Gastrocnemius medialis (tissue), 4 donors: ENCODE results near the gene RERE. TPM values are rescaled to one million over a fixed set of nuclear protein-coding genes. Genes with fewer than 3 reads are reported as not detected.
A peak's percentile ranks its signal among the peaks of the same experiment; 100 is the strongest.

Experiments used
- ATAC-seq, 2 donors: fragments of 150-250 bp; one replicate each; pipeline ENCODE4 v1.9.1; 2016
- DNase-seq, 2 donors: peaks; one replicate each; pipeline ENCODE4 v3.0.0-alpha.2; 2019
- H3K27ac ChIP-seq, 4 donors: fragments of 200-600 bp; sonication (generic); 1 replicate in 1 of 4; 2 replicates in 3 of 4; pipeline ENCODE4 v1.5.1; 2016 to 2018; ENCODE audit warnings: mild to moderate bottlenecking in 2 of 4, moderate library complexity in 1 of 4
- H3K27me3 ChIP-seq, 3 donors: fragments of 200-600 bp; sonication (generic) in 2 of 3; 1 replicate in 1 of 3; 2 replicates in 2 of 3; pipeline versions ENCODE4 v1.5.1 to v1.6.0; 2016 to 2019; ENCODE audit warnings: mild to moderate bottlenecking in 1 of 3, moderate library complexity in 1 of 3
- H3K36me3 ChIP-seq, 2 donors: fragments of 200-600 bp; sonication (generic) in 1 of 2; one replicate each; pipeline ENCODE4 v1.5.1; 2017 to 2018
- H3K4me1 ChIP-seq, 2 donors: fragments of 200-600 bp; sonication (generic) in 1 of 2; one replicate each; pipeline ENCODE4 v1.5.1; 2016 to 2017; ENCODE audit warnings: mild to moderate bottlenecking in 2 of 2
- H3K4me3 ChIP-seq, 4 donors: fragments of 200-600 bp; sonication (generic) in 3 of 4; 1 replicate in 1 of 4; 2 replicates in 3 of 4; pipeline ENCODE4 v1.5.1; 2016 to 2019; ENCODE audit warnings: mild to moderate bottlenecking in 2 of 4
- H3K9me3 ChIP-seq, 3 donors: fragments of 200-600 bp; sonication (generic) in 2 of 3; 1 replicate in 1 of 3; 2 replicates in 2 of 3; pipeline ENCODE4 v1.5.1; 2016 to 2019
- POLR2A ChIP-seq, 2 donors: fragments of 450-650 bp; IDR thresholded peaks; one replicate each; pipeline ENCODE4 v1.6.1; 2017; ENCODE audit warnings: antibody characterized with exemption in 2 of 2, mild to moderate bottlenecking in 2 of 2, moderate library complexity in 2 of 2
- in situ Hi-C, 4 donors: fragments of 200-750 bp; cut with MboI; loops; one replicate each; pipeline versions ENCODE4 v1.15.0 to v1.8.0; 2017; ENCODE audit warnings: low sequenced_read_pairs in 4 of 4
- intact Hi-C: fragments of 100-400 bp; cut with DNase I; formaldehyde crosslinking; loops from one replicate; pipeline ENCODE4 v1.15.1; 2023; ENCODE audit warnings: low total_unique reads
- total RNA-seq, 4 donors: library from RNA; depleted of rRNA; stranded (reverse); fragments of >200 nt; gene quantifications; one replicate each; pipeline versions ENCODE4 v1.1.0 to v1.2.3, GENCODE V29; 2016
- TF ChIP-seq, protein P1 (sequence below), 5 experiments: fragments of 450-650 bp in 3 of 5; fragments of 200-600 bp in 2 of 5; sonication (generic) in 2 of 5; IDR thresholded peaks in 4 of 5; conservative IDR thresholded peaks in 1 of 5; 1 replicate in 4 of 5; 2 replicates in 1 of 5; pipeline ENCODE4 v1.5.1; 2016 to 2019; ENCODE audit warnings: antibody characterized with exemption in 5 of 5, mild to moderate bottlenecking in 3 of 5, moderate library complexity in 3 of 5

The RERE gene
- total RNA-seq, 4 donors from 2014 or later: 60.8 to 106 (median 102) TPM

DNA sequence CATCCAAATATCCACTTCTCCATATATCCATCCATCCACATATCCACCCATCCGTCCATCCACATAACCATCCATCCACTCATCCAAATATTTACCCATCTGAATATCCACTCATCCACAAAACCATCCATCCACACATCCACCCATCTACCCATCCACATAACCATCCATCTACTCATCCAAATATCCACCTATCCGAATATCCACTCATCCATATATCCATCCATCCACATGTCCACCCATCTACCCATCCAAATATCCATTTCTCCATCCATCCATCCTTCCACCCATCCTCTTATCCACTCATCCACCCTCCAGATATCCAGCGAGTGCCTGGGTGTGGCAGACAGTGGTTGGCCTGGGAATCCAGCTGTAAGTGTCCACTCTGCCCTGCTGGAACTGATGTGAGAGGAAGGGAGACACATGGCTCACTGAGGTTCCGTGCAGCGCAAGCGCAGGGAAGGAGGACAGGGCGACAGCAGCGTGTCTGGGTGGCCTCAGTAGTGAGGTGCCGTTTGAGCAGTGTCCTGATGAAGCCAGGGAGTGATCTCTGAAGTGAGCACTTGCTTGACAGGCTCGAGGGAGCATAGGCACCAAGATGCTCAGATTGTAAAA, 472.4 kb downstream of the RERE start:
- no peak overlapping the region for H3K4me3 ChIP-seq
- H3K9me3 ChIP-seq: no peaks in the 10 kb centered on the region
- H3K4me1 ChIP-seq: peaks cover 14 to 28% of the 10 kb centered on the region in 2 donors
- no peaks in the 10 kb centered on the region for H3K36me3 ChIP-seq
- DNase-seq (no peak), ATAC-seq (no peak)
- intact Hi-C loops: no loop called here
- in situ Hi-C loops: loop anchor here (10.0 kb wide), 2 partner anchors 360 to 370 kb away; no protein-coding TSS in a partner anchor
- no peaks in the 10 kb centered on the region for H3K27me3 ChIP-seq
- no peak overlapping the region for H3K27ac ChIP-seq
- TF ChIP-seq POLR2A (IDR thresholded peaks at IDR 0.05): no peak
- TF ChIP-seq, protein P1, sequence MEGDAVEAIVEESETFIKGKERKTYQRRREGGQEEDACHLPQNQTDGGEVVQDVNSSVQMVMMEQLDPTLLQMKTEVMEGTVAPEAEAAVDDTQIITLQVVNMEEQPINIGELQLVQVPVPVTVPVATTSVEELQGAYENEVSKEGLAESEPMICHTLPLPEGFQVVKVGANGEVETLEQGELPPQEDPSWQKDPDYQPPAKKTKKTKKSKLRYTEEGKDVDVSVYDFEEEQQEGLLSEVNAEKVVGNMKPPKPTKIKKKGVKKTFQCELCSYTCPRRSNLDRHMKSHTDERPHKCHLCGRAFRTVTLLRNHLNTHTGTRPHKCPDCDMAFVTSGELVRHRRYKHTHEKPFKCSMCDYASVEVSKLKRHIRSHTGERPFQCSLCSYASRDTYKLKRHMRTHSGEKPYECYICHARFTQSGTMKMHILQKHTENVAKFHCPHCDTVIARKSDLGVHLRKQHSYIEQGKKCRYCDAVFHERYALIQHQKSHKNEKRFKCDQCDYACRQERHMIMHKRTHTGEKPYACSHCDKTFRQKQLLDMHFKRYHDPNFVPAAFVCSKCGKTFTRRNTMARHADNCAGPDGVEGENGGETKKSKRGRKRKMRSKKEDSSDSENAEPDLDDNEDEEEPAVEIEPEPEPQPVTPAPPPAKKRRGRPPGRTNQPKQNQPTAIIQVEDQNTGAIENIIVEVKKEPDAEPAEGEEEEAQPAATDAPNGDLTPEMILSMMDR (IDR thresholded peaks at IDR 0.05 in 4 of 5, conservative IDR thresholded peaks at IDR 0.05 in 1 of 5): no peak

DNA sequence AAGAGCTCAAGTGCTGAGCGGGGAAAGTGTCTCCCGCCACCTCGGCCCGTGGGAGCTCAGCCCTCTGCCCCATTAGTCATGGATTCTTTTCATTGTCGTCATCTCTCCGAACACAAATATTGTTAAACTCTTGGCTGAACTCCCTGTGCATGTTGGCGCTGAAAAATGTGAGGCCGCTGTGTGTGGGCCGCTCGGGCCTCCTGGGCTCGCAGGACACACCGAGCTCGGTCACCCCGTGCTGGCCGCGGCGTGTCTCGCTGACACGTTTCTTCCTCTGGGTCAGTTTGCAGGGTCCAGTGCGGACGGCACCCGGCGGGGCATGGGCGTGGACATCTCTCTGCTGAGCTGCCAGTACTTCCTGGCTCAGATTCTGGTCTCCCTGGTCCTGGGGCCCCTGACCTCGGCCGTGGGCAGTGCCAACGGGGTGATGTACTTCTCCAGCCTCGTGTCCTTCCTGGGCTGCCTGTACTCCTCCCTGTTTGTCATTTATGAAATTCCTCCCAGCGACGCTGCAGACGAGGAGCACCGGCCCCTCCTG, 473.9 kb downstream of the RERE start:
- Histone ChIP-seq H3K9me3 (no peaks in the 10 kb centered on the region), H3K27me3 (no peaks in the 10 kb centered on the region), H3K27ac (peak overlapping the region; percentile 46 to 72 (median 55)), H3K4me1 (peaks cover 9 to 14% of the 10 kb centered on the region in 2 donors), H3K36me3 (no peaks in the 10 kb centered on the region), H3K4me3 (peak overlapping the region in 3 of 4 donors; percentile 4 to 15 (median 9))
- DNase-seq: peak; percentile 55 to 69
- intact Hi-C loops: no loop called here
- ATAC-seq: peak; percentile 45 to 63
- in situ Hi-C loops: loop anchor here (10.0 kb wide), 2 partner anchors 359 to 369 kb away; no protein-coding TSS in a partner anchor
- TF ChIP-seq, protein P1 (IDR thresholded peaks at IDR 0.05 in 4 of 5, conservative IDR thresholded peaks at IDR 0.05 in 1 of 5): no peak
- no peak for TF ChIP-seq POLR2A (IDR thresholded peaks at IDR 0.05)

- peaks cover 9 to 11% of the 10 kb centered on the region in 2 donors for H3K4me1 ChIP-seq
- H3K27ac ChIP-seq: peak overlapping the region; percentile 46 to 72 (median 55)
- intact Hi-C loops: no loop called here
- TF ChIP-seq, protein P1 (IDR thresholded peaks at IDR 0.05 in 4 of 5, conservative IDR thresholded peaks at IDR 0.05 in 1 of 5): no peak
- no peak for TF ChIP-seq POLR2A (IDR thresholded peaks at IDR 0.05)
- H3K36me3 ChIP-seq: no peaks in the 10 kb centered on the region
- no peaks in the 10 kb centered on the region for H3K27me3 ChIP-seq
- no peak overlapping the region for H3K4me3 ChIP-seq
- no peak for DNase-seq
- ATAC-seq: peak in 1 of 2 donors; percentile 2
- in situ Hi-C loops: loop anchor here (10.0 kb wide), 2 partner anchors 358 to 368 kb away; no protein-coding TSS in a partner anchor
- H3K9me3 ChIP-seq: no peaks in the 10 kb centered on the region
Observed at GRCh38 chr1:8343044-8343443, 474.4 kb downstream of the RERE start.

GRCh38 chr1:8342325-8342724, 475.1 kb downstream of the RERE start:
- H3K27me3 ChIP-seq: no peaks in the 10 kb centered on the region
- H3K4me3 ChIP-seq: no peak overlapping the region
- peaks cover 9 to 11% of the 10 kb centered on the region in 2 donors for H3K4me1 ChIP-seq
- no peak for TF ChIP-seq POLR2A (IDR thresholded peaks at IDR 0.05)
- TF ChIP-seq, protein P1 (IDR thresholded peaks at IDR 0.05 in 4 of 5, conservative IDR thresholded peaks at IDR 0.05 in 1 of 5): no peak
- no peak for DNase-seq
- intact Hi-C loops: no loop called here
- H3K36me3 ChIP-seq: no peaks in the 10 kb centered on the region
- H3K27ac ChIP-seq: peak overlapping the region in 1 of 4 donors; percentile 72
- in situ Hi-C loops: loop anchor here (10.0 kb wide), 2 partner anchors 358 to 368 kb away; no protein-coding TSS in a partner anchor
- no peak for ATAC-seq
- H3K9me3 ChIP-seq: no peaks in the 10 kb centered on the region
